Endothelial cell (in vitro differentiated cells): Measurements from ENCODE around the gene CCDC71L. TPM values are rescaled to one million over a fixed set of nuclear protein-coding genes. Genes with fewer than 3 reads are reported as not detected.

Experiments used
- DNase-seq: peaks from one replicate; pipeline ENCODE4 v3.0.0; 2021; ENCODE audit warnings: low spot score
- H3K27ac Mint-ChIP-seq: one replicate; pipeline ENCODE4 v1.8.0; 2021; ENCODE audit warnings: mixed read lengths, inconsistent platforms; ENCODE audit not compliant: unreplicated experiment
- H3K27me3 Mint-ChIP-seq: one replicate; pipeline ENCODE4 v1.8.0; 2021; ENCODE audit warnings: mild to moderate bottlenecking, moderate library complexity, mixed read lengths, inconsistent platforms; ENCODE audit not compliant: unreplicated experiment
- H3K36me3 Mint-ChIP-seq: one replicate; pipeline ENCODE4 v1.8.0; 2021; ENCODE audit warnings: mild to moderate bottlenecking, low read depth, mixed read lengths, inconsistent platforms; ENCODE audit not compliant: unreplicated experiment
- H3K4me1 Mint-ChIP-seq: one replicate; pipeline ENCODE4 v1.8.0; 2021; ENCODE audit warnings: mild to moderate bottlenecking, mixed read lengths, inconsistent platforms; ENCODE audit not compliant: unreplicated experiment
- H3K4me3 Mint-ChIP-seq: one replicate; pipeline ENCODE4 v1.8.0; 2021; ENCODE audit warnings: mild to moderate bottlenecking, mixed read lengths, inconsistent platforms; ENCODE audit not compliant: unreplicated experiment
- H3K9me3 Mint-ChIP-seq: one replicate; pipeline ENCODE4 v1.8.0; 2021; ENCODE audit warnings: mixed read lengths, inconsistent platforms; ENCODE audit not compliant: unreplicated experiment
- total RNA-seq: library from RNA; stranded (reverse); fragmentation: NEBNext Ultra II Directional; extraction: Animal tissue kit (Norgen Biotek cat#: 25700); gene quantifications from one replicate; pipeline ENCODE4 v1.2.1, GENCODE V29; 2021; ENCODE audit not compliant: unreplicated experiment
- TF ChIP-seq, protein P1 (sequence below): fragments of 200-600 bp; sonication (generic); IDR thresholded peaks from one replicate; pipeline ENCODE4 v1.5.0; 2021; ENCODE audit warnings: antibody characterized with exemption; ENCODE audit not compliant: unreplicated experiment

Gene CCDC71L
- total RNA-seq, 1 donor from 2014 or later: 43.4 TPM

- Mint-ChIP-seq H3K9me3 (no peaks in the 10 kb centered on the region), H3K36me3 (no peaks in the 10 kb centered on the region)
Measured at GRCh38 chr7:106625678-106626301, 35.2 kb downstream of the CCDC71L start.

DNA sequence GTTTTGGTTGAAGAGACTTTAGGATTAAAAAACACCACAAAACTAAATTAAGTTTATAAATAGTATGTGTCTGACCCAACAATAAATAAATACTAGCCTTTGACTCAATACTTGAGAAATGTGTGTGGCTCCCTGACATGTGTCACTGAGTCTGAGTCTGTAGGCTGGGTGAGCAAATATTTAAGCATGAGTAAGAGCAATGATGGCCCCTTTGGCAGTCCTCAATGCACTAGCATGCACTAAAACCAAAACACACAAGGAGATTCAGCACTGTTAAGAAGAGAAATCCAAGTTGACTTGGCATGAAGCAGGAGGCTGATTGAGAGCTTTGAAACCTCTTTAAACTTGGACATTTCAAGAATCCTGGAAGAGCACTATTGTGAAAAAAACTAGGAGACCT lies 37.1 kb downstream of the CCDC71L start:
- peaks cover 4% of the 10 kb centered on the region for H3K27me3 Mint-ChIP-seq
- H3K36me3 Mint-ChIP-seq: no peaks in the 10 kb centered on the region
- H3K9me3 Mint-ChIP-seq: no peaks in the 10 kb centered on the region
- peaks cover 8% of the 10 kb centered on the region for H3K4me1 Mint-ChIP-seq
- TF ChIP-seq, protein P1, sequence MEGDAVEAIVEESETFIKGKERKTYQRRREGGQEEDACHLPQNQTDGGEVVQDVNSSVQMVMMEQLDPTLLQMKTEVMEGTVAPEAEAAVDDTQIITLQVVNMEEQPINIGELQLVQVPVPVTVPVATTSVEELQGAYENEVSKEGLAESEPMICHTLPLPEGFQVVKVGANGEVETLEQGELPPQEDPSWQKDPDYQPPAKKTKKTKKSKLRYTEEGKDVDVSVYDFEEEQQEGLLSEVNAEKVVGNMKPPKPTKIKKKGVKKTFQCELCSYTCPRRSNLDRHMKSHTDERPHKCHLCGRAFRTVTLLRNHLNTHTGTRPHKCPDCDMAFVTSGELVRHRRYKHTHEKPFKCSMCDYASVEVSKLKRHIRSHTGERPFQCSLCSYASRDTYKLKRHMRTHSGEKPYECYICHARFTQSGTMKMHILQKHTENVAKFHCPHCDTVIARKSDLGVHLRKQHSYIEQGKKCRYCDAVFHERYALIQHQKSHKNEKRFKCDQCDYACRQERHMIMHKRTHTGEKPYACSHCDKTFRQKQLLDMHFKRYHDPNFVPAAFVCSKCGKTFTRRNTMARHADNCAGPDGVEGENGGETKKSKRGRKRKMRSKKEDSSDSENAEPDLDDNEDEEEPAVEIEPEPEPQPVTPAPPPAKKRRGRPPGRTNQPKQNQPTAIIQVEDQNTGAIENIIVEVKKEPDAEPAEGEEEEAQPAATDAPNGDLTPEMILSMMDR: no peak
- no peak overlapping the region for H3K4me3 Mint-ChIP-seq
- no peak for DNase-seq
- H3K27ac Mint-ChIP-seq: no peak overlapping the region

More at GRCh38 chr7:106625678-106626301, 35.2 kb downstream of the CCDC71L start:
- H3K4me3 Mint-ChIP-seq: no peak overlapping the region
- H3K27me3 Mint-ChIP-seq: peaks cover 1% of the 10 kb centered on the region
- TF ChIP-seq, protein P1: no peak
- H3K27ac Mint-ChIP-seq: no peak overlapping the region
- no peak for DNase-seq
- peaks cover 8% of the 10 kb centered on the region for H3K4me1 Mint-ChIP-seq

- Mint-ChIP-seq H3K9me3 (no peaks in the 10 kb centered on the region), H3K27me3 (peaks cover 4% of the 10 kb centered on the region), H3K36me3 (no peaks in the 10 kb centered on the region), H3K4me3 (no peak overlapping the region), H3K27ac (no peak overlapping the region), H3K4me1 (peaks cover 8% of the 10 kb centered on the region)
- TF ChIP-seq, protein P1: no peak
- no peak for DNase-seq
Measured at GRCh38 chr7:106623315-106623660, 37.7 kb downstream of the CCDC71L start.

DNA sequence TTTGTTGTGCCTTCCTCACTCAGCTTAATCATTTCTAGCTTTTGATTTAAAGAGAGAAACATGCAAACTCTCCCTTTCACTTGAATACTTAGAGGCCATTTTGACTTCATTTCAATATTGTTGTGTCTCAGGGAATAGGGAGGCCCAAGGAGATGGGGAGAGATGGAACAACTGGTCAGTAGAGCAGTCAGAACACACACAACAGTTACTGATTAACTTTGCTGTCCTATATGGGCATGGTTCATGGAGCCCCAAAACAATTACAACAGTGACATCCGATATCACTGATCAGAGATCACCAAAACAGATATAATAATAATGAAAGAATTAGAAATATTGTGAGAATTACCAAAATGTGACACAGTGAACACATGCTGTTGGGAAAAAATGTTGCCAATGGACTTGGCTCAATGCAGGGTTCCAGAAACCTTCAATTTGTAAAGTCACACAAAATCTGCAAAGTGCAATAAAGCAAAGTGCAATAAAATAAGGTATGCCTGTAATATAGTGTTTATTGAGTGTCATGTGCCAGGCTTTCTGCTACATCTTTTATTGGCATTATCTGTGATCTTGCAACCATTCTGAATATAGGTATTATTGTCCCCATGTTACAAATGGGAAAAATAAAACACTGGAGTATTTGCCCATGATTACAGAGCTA lies 38.2 kb downstream of the CCDC71L start:
- H3K36me3 Mint-ChIP-seq: no peaks in the 10 kb centered on the region
- peaks cover 8% of the 10 kb centered on the region for H3K4me1 Mint-ChIP-seq
- peaks cover 4% of the 10 kb centered on the region for H3K27me3 Mint-ChIP-seq
- H3K27ac Mint-ChIP-seq: peak overlapping the region; percentile 30
- TF ChIP-seq, protein P1: no peak
- H3K9me3 Mint-ChIP-seq: no peaks in the 10 kb centered on the region
- DNase-seq: no peak
- no peak overlapping the region for H3K4me3 Mint-ChIP-seq
